GM12875 (cell line): ENCODE measurements around the gene LONP2.

Experiments used
- H3K4me3 ChIP-seq: one replicate; pipeline ENCODE4 v1.5.1; 2011; ENCODE audit warnings: low read depth, low read length, control low read depth
- CTCF ChIP-seq: IDR thresholded peaks from 2 replicates; pipeline ENCODE4 v1.5.1; 2011; ENCODE audit warnings: low read depth, mild to moderate bottlenecking, control low read depth, inconsistent platforms, low read length, moderate library complexity, borderline replicate concordance; ENCODE audit not compliant: insufficient read depth

Gene LONP2

GRCh38 chr16:48291303-48291702 lies 47.2 kb downstream of the LONP2 start:
- no peak for TF ChIP-seq CTCF
- no peak overlapping the region for H3K4me3 ChIP-seq

GRCh38 chr16:48291754-48292153 lies 47.7 kb downstream of the LONP2 start:
- TF ChIP-seq CTCF = no peak
- no peak overlapping the region for H3K4me3 ChIP-seq

GRCh38 chr16:48292452-48292851 lies 48.4 kb downstream of the LONP2 start:
- no peak for TF ChIP-seq CTCF
- no peak overlapping the region for H3K4me3 ChIP-seq

GRCh38 chr16:48294724-48295123 lies 50.6 kb downstream of the LONP2 start:
- no peak for TF ChIP-seq CTCF
- H3K4me3 ChIP-seq = no peak overlapping the region

GRCh38 chr16:48295488-48296281 lies 51.6 kb downstream of the LONP2 start:
- no peak for TF ChIP-seq CTCF
- H3K4me3 ChIP-seq = no peak overlapping the region

GRCh38 chr16:48299471-48299870 lies 55.4 kb downstream of the LONP2 start:
- H3K4me3 ChIP-seq = no peak overlapping the region
- no peak for TF ChIP-seq CTCF

- no peak overlapping the region for H3K4me3 ChIP-seq
- TF ChIP-seq CTCF = no peak
Observed at GRCh38 chr16:48300391-48300856, 56.3 kb downstream of the LONP2 start.
